ENCODE measurements around the gene PAX3.

GRCh38 chr2:222270396-222270795 is 28.4 kb downstream of the PAX3 start:
- no peak for TF ChIP-seq CTCF (conservative IDR thresholded peaks at IDR 0.05)
- TF ChIP-seq EZH2 (IDR thresholded peaks at IDR 0.05; ENCODE audit: low read depth), result no peak
